Suppressor macrophage (primary cell): ENCODE results near the gene LAMA5.

Experiments used
- DNase-seq, 4 experiments: peaks; one replicate each; pipeline ENCODE4 v3.0.0-alpha.2; 2020 to 2022

Gene LAMA5

DNA sequence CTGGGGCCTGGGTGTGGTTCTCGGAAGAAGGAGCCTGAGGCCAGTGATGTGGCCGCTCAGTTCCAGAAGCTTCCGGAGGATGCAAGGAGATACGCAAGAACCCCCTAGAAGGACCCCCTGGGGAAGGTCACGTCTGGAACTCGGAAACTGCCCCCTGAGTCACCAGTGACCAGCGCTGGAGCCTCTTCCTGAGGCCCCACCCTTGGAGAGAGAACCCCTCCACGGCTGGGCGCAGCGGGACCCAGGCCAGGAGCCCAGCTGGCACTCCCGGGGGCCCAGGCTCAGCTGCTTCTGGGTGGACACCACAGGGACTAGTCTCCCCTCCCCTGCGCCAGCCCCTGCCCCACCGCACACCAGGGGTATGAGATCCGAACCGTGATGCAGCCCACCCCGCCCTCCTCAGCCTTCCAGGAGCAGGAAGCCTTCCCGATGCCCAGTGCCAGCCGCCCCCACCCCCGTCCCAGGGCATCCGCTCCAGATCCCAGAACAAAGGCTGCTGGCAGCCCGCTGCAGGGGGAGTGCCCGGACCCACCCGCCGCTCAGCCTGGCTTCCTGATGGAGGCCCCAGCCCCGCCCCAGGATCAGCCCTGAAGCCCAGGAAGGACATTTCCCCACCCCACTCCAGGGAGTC is 7.5 kb downstream of the LAMA5 start:
- no peak for DNase-seq

DNA sequence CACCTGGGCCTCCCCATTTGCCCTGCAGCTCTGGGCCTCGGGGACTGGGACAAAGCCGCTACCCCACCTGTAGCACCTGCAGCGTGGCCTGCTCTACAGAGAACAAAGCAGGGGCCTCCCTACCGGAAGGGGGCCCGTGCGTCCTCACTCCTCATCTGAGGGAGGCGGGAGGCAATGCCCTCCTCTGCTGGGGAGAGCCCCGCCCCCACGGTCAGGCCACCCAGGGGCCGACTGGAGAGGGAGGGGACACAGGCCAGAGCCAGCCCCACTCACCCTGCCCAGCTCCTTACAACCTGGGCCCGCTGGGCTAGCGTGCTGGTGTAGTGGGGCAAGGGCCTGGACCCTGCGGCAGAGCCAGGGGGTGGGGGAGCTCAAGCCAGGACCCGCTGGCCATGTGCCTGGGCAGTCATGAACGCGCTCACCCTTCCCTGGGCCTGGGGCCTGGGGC is 8.0 kb downstream of the LAMA5 start:
- no peak for DNase-seq

DNA sequence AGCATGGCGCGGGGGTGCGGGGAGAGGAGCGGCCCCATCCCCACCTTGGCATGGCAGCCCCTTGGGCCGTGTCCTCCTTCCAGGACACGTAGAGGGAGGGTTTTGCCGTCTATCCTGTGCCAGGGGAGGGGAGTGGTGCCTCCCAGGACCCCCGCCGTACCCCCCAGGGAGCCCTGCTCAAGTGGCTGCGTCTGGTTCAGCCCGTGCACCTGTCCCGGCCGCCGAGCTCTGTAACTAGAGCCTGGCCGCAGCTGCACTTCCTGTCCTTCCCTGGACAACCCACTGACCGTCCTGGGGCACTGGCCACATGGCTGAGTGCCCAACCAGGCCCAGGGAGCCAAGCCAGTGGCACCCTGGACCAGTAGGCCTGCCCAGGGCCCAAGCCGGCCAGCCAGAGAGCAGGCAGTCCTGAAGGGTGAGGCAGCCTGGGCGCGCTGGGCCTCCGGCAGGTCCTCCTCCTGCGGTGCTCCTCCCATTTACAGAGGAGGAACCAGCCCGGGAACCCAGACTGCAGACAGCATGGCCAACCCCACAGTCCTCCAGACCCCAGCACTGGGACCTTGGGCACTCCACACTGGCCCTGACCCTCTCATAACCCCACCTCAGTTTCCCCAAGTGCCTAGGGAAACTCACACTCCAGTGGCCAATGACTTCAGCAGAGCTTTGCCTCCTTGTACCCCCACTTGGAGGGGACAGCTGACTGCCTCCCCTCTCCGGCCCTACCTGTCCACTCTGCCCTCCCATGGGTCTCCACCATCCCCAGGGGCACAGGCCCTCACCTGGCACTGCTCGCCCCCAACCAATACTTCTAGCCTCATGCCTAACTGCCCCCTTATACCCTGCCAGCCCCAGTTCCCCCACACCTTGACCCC is 8.7 kb downstream of the LAMA5 start:
- DNase-seq = no peak

DNA sequence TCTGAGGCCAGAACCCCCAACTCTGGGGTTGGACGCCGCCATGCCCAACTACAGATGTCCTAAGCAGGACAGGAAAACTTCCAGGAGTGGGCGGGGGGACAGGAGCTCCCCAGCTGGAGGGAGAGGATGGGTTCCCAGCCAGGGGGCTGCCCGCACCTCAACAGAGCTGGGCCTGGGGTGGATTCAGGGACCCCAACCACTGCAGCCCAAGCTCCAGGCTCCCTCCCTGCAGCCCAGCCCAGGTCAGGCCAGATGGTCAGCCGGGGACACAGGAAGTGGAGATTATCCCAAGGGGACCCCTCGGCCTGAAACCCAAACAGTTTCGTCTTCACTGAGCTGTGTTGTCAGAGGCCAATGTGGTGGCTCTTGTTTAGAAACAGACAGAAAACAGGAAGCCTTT is 9.4 kb downstream of the LAMA5 start:
- no peak for DNase-seq

DNA sequence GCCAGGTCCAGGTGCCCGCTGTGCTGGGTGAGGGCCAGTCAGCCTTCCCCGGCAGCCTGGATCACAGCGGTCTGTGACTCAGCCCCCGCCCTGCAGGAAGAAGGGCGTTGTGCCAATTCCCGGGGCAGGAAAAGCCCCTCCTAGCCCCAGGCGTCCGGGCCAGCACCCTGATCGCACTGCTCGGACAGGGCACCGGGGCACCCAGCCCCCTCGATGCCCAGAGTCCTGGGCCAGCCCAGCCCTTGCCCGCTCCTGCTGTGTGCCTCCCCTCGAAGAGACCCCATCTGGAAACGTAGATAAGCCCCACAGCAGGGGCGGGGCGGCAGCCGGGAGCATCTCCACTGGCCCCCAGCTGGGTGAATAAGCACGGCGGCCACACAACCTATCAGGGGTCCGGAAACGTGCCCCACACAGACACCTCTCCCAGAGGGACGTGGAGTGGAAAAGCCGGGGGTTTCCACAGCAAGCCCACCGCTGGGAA is 9.9 kb downstream of the LAMA5 start:
- no peak for DNase-seq

DNA sequence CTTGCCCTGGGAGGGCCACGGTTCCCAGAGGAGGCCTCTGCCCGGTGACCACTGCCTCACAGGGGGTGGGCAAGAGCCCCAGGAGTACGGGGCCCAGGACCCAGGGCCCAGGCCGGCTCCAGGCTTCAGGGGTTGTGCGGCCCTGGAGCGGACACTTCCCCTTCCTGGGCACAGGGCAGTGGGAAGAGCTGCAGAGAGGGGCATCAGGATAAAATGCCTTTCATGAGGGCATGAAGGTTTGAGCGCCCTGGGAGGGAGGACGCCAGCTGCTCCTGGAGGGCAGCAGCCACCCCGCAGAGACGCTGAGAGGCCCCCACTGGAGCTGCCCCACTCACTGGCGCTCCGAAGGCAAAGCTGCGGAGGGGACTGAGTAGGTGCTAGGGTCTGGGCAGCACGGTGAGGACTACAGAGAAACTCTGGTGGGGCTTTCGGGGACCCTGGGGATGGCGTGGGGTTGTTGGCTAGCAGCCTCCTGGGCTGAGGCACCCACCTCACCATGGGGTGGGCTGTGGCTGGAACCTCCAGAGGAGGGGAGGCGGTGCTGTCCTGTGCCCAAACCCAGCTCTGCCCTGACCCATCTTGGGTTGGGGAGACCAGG is 10.4 kb downstream of the LAMA5 start:
- no peak for DNase-seq

DNA sequence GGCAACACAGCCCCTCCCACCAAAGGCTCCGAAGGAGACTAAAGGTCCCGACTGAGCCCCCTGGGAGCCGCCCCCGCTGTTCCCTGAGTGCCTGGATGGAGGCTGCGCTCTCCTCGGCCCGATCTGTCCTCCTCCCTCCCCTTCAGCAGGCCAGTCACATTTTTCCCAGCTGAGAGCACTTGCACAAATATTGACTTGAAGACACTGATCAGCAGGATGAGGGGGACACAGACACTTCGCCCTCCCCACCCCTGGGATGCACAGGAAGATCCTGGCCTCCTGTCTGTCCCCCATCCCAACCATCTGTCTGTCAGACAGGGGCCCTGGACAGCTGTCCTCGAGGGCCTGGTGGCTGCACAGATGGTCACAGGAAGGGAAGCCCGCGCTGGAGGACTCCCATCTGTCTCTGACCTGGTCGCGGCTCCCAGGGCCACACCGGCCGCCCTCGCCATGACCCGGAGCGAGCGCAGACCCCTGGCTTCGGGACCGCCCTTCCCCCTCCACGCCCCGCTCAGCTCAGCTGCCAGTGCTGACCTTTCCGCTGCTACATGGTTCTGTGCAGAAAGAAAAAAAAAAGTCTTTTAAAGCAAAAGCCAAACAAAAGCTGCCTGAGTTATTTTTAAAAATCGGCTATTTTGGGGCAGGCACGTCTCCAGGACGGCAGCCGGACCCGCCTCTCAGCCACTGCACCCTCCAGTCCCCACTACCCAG is 11.1 kb downstream of the LAMA5 start:
- no peak for DNase-seq

DNA sequence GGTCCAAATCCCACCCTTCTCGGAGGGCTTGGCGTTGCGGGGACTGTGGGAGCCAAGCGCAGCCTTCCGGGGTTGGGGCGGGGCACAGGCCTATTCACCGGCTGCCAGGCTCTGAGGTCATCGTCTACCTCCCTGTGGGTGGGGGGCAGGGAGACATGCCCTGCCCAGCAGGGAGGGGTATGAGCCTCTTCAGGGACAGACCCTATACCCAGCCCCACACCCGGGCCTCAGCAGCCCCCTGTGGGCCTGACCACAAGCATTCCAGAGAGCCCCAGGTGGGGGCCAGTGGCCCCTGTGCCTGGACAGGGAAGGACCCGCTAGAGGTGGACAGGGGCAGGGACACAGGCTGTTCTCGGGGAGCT is 11.6 kb downstream of the LAMA5 start:
- DNase-seq = no peak

DNA sequence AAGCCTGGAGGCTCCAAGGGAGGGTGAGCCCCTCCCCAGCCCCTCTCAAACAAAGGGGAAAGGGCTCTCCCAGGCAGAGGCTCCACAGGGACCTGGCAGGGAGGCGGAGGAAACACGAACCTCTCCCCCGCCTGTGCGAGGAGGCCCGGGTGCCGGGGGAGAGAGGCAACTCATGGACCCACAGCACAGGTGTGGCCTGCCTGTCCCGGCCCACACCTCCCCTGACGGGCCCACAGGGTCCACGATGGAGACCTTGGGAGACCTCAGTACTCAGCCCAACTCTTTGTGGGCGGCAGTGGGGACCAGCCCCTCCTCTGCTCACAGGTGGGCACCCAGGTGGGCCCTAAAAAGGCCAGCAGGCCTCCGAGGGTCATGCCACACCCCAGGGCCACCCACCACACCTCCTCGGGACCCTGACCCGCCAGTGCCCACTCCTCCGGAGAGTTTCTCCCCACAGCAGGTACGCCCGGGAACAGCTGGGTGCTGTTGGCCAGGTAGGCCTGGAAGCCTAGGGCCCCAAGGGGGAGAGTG is 12.2 kb downstream of the LAMA5 start:
- DNase-seq = no peak

DNA sequence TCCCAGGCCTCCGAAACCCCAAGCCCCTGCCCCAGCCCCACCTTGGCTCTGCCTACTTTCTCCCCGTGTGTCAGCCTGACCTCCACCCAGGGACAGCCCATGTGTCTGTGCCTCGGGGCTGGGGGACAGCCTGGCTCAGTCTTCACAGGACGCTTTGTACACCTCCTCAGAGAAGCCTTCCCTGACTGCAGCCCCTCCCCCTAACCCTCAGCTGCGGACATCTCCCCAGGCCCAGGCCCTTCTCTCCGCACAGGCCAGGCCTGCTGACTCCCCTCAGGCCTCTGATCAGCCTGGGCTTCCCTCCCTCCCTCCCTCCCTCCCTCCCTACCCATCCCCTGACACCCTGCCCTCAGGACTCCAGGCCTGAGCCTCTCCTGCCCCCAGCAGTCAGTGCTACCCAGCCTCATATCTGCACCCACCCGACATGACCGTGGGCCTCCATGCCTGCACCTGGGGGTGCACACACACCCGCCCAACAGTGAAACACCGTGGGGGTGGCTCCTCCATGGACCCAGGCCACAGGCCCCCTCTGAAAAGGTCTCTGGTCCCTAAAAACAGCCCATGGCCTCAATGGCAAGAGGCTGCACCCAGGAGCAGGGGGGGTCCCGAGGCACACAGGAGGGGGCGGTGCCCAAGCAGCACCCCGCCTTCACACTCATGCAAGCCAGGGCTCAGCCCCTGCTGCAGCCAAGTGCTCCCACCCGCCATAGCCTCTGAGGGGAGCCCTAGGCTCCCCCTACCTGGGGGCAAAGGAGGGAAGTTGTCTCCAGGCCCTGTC is 12.9 kb downstream of the LAMA5 start:
- no peak for DNase-seq

DNA sequence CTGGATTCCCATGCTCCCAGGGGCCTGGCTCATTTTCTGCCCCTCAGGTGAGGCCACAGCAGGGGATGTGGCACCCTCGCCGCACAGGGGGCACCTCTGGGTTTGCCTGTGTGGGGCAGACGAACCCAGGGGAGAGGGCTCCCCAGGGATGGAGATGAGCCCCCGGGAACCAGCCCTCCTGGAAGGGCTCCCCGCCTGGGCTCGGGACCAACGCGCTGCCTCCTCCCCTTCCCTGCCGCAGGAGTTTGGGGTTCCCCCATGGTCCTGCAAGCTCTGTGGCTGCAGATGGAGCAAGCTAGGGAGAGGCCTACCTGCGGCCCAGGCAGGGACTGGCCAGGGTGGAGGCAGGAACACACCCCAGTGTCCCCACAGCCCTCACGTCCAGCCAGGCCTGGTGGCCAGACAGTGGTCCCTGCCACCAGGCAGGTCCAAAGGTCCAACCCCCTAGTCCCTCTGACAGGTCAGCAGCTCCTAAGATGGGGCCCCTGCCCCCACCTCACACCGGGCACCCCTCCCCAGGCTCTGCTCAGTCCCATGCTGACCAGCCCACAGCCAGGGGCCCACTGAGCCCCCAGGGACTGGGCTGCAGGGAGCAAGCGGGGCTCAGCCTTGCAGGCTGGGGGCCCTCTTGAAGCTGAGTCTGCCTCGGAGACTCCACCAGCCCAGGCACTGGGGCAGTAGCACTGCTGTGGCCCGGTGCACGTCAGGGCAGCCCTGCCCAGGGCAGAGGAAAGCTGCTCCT is 13.7 kb downstream of the LAMA5 start:
- DNase-seq = no peak

DNA sequence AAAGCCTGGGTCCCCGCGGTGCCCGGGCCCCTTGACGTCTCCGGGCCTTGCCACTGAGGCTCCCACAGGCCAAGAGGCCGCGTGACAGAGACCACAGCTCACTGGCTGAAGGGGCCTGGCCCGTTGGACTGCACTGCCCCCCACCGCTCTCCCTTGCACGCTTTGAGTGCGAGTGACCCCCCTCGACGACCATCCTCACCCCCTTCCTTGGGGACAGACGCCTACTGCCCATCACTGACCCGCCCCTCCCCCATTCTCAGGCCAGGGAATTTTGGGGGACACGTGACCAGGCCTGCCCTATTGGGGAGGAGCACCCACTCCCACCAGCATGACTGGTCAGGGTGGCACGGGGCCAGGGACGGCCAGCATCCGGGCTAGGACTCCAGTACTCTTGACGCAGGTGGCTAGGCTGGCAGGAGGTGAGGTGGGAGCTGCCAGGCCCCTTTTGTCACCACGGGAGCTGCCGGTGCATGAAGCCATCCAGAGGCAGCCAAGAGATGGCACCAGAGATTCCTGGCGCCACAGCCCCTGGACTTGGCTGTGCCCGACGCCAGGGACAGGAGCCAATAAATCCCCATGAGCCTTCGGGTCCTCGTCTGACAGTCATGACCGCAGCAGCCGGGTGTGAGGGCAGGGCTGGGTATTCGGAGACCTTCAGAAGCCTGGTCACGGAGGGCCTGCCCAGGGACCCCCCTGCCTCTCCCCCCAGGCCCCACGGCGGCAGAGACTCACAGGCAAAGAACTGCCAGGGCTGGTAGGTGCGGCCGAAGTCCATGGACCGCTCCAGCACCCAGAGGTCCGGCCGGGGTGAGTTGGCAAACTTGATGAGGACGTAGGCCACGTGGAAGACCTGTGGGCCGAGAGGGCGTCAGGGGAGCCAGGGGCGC is 14.5 kb downstream of the LAMA5 start:
- no peak for DNase-seq

DNA sequence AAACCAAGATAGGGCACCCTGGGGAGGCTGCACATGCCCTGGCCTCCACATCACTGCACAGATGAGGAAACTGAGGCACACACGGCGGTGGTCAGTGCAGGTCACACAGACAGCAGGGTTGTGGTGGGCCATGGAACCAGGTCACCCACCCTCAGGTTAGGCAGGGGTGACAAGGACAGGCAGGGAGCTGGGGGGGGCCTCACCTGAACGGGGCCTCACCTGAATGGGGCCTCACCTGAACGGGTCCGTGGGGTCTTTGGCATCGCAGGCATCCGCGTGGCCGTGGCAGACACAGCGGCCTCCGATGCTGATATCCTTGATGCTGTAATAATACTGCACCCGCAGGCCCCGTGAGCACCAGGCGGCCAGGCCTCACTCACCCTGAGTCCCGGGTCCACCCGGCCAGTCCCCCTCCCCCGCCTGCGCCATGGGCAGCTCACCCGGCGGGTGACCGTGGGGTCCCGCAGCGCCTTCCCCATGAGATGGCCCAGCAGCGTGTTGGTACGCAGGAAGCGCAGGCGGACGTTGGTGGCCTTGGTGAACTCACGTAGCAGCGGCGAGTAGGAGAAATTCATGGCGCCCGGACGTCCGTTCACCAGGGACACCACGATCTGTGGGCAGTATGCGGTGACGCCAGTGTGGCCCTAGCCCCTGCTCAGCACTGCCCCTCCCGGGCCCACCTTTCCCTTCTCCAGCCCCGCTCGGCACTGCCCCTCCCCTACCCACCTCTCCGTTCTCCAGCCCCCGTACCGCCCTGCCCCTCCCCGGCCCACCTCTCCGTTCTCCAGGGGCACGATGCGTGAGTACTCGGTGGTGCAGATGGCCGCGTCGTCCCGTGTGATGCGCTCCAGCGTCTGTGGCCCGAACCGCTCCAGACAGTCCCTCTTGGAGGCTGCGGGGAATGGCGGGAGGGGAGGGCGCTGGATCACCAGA is 15.4 kb downstream of the LAMA5 start:
- no peak for DNase-seq

DNA sequence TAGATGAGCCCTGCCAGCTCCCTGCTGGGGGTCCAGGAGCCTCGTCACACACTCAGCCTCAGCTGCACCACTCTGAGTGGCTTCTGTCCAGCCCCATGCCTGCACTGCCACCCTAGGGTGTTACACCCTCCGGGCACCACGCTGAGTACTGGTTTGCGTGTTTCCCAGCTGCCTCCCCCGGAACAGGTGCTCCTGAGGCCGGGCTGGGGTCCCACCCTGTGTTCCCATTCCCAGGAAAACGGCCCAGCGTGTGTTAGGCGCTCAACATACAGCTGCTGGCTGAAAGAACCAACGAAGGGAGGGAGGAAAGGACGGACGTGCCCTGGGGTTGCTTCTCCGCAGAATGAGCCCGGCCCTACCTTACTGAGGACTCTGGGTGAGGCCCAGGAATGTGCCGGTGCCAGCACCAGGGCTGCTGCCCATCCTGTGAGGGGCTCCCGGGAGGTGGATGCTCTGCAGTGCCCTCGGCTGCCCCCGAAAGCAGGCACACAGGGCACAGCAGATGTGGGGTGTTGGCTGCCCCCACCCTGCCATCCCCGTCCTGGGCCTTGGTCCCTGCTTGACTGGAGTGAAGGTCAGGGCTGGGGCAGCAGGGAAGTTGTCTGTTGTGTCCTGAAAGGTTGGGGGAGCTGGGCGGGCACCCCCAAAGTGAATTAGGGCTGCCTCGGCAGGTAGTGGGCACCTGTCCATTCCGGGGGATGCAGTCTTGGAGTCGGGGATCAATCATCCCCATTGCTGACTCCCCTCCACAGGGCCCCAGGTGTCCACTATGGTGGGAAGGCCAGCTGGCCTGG is 16.3 kb downstream of the LAMA5 start:
- DNase-seq = no peak

DNA sequence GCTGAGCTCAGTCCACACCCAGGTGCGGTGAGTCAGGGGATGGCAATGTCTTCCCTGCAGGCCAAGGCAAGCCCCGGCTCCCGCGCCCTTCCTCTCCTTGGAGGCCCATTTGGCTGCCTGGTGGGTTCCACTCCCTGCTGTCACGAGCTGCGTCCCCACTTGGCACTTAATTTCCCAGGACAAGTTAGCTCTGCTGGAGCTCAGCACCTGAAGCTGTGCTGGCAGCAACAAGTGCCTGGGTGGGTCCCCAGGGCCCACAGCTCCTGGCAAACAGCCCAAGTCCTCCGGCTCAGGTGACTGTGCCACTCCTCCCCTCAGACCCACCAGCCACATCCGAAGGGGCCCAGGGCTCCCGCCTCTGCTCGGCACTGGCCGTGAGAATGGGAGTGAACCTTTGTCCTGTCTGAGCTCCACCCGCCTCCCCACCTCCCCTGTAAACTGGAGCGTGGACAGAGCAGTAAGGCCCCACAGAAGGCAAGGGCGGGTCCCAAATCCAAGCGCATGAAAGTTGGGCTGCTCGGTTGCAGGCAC is 16.9 kb downstream of the LAMA5 start:
- DNase-seq = no peak

DNA sequence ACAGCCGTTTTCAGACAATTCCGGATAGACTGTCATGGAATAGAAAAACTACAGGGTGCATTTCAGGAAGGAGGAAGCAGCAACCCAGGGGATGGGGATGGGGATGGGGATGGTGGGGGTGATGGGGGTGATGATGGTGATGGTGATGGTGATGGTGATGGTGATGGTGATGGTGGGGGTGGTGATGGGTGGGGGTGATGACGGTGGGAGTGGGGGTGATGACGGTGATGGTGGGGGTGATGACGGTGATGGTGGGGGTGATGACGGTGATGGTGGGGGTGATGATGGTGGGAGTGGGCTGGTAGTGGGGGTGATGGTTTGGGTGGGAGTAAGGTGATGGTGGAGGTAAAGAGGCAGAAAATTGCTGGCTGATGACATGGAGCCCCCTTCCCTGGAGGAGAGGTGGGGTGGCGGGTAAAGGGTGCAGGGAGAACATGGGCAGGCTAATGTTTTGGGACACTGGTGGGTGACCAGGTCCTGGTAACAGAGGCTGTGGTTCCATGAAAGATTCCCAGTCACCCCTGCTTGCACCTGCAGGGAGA is 17.5 kb downstream of the LAMA5 start:
- no peak for DNase-seq

DNA sequence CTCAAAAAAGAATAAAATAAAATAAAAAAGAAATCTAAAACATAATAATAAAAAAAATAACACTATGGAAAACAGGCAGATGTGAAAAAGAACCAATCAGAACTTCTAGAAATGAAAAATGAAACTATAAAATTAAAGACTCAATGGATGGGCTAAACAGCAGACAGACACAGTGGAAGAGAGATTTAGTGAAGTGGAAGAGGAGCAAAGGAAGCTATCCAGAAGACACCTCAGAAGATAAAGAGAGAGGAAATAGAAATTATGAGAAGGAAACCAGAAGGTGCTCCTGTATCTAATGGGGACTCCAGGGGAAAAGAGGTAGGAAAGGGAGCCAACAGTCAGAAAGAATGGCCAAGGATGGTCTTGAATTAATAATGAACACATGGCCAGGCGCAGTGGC is 18.5 kb downstream of the LAMA5 start:
- no peak for DNase-seq

DNA sequence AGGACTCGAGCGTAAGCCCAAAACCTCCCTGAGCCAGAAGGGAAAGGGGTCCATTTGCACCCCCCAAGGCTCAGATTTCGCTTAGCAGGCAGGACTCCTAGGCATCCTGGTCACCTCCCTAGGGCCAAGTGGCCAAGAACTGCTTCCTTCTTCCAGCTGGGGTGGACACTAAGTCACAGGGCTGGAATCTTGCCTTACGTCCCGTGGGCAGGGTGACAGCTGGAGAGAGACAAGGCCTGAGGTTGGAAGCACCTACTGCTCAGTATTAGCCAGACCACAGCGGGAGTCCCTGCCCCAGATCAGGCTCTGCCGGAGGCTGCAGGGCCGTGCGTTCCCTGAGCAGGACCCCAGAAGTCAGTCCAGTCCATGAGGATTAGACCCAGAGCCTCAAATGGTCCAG is 19.7 kb downstream of the LAMA5 start:
- DNase-seq = no peak
